ENCODE data around the gene DNAAF2.

Gene DNAAF2

DNA sequence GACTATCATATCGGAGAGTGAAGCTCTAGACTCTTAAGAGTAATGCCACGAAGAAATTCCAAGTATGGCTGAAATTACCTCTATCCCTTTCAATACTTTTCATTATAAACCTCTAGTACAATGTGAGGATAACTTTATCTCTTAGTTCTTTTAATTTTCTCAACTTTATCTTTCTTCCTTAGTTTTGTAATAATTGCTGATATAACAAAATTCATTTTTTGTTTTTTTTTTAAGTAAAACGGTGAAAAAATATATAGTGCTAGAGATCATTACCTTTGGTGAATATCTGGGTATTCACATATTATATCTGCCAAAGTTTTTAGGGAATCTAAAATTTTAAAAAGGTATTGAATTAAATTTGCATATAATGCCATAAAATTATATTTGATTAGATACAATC is 19.5 kb upstream of the DNAAF2 start:
- TF ChIP-seq, protein P1, sequence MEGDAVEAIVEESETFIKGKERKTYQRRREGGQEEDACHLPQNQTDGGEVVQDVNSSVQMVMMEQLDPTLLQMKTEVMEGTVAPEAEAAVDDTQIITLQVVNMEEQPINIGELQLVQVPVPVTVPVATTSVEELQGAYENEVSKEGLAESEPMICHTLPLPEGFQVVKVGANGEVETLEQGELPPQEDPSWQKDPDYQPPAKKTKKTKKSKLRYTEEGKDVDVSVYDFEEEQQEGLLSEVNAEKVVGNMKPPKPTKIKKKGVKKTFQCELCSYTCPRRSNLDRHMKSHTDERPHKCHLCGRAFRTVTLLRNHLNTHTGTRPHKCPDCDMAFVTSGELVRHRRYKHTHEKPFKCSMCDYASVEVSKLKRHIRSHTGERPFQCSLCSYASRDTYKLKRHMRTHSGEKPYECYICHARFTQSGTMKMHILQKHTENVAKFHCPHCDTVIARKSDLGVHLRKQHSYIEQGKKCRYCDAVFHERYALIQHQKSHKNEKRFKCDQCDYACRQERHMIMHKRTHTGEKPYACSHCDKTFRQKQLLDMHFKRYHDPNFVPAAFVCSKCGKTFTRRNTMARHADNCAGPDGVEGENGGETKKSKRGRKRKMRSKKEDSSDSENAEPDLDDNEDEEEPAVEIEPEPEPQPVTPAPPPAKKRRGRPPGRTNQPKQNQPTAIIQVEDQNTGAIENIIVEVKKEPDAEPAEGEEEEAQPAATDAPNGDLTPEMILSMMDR (IDR thresholded peaks at IDR 0.05; ENCODE audit: low read length, missing control alignments) = no peak
- DNase-seq (ENCODE audit: low read depth) = no peak
- H3K4me3 ChIP-seq (replicated peaks; ENCODE audit: low read depth, low read length) = no peak overlapping the region

DNA sequence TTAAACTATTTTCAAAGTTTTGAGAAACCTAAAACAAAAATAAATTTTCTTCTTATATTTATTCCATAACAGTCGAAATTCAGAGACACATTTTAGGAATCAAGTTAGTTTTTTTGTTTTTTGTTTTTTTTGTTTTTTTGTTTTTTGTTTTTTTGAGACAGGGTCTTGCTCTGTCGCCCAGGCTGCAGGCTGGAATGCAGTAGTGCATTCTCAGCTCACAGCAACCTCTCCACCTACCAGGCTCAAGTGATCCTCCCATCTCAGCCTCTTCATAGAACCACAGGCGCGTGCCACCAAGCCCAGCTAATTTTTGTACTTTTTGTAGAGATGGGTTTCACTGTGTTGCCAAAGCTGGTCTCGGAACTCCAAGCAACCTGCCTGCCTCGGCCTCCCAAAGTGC is 18.5 kb upstream of the DNAAF2 start:
- DNase-seq (ENCODE audit: low read depth) = no peak
- no peak overlapping the region for H3K4me3 ChIP-seq (replicated peaks; ENCODE audit: low read depth, low read length)
- TF ChIP-seq, protein P1 (IDR thresholded peaks at IDR 0.05; ENCODE audit: low read length, missing control alignments) = no peak

DNA sequence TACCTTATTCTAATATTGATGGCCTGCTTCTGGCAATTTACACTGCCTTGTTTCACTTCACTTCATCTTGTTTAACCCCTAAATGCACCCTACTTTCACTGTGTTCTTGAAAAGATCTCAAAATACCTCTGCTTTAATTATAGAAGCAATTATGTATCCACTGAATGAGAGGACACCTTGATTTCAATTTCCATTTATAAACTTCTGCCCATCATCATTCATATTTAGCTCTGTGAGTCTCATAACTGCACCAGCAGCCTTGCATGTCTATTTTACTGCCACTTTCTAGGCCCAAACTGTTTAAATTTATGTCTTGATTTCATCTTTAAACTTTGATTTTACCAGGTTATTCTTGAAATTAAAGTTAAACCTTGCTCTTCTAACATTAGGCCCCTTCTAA is 7.1 kb upstream of the DNAAF2 start:
- no peak overlapping the region for H3K4me3 ChIP-seq (replicated peaks; ENCODE audit: low read depth, low read length)
- no peak for DNase-seq (ENCODE audit: low read depth)
- TF ChIP-seq, protein P1 (IDR thresholded peaks at IDR 0.05; ENCODE audit: low read length, missing control alignments) = no peak

DNA sequence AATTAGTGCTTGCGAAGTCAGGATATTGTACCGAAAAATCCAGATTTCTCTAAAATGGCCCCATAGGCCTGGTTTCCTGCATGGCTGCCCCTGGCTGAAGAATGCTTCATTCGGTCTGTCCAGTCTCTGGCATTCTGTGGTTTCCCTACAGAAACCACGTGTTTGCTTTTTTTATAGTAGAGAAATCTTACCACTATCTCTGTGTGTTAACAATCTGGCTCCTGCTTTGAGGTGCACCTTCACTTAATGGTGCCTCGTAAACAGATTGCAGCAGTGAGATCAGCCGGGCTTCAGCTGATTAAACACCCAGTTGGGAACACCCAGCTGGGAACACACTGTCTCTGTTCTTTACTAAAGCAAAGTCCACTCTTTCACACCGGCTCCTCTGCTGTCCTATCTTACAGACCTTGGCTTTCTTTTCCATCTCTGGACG is 6.7 kb upstream of the DNAAF2 start:
- H3K4me3 ChIP-seq (replicated peaks; ENCODE audit: low read depth, low read length) = no peak overlapping the region
- TF ChIP-seq, protein P1 (IDR thresholded peaks at IDR 0.05; ENCODE audit: low read length, missing control alignments) = no peak
- DNase-seq (ENCODE audit: low read depth) = no peak

DNA sequence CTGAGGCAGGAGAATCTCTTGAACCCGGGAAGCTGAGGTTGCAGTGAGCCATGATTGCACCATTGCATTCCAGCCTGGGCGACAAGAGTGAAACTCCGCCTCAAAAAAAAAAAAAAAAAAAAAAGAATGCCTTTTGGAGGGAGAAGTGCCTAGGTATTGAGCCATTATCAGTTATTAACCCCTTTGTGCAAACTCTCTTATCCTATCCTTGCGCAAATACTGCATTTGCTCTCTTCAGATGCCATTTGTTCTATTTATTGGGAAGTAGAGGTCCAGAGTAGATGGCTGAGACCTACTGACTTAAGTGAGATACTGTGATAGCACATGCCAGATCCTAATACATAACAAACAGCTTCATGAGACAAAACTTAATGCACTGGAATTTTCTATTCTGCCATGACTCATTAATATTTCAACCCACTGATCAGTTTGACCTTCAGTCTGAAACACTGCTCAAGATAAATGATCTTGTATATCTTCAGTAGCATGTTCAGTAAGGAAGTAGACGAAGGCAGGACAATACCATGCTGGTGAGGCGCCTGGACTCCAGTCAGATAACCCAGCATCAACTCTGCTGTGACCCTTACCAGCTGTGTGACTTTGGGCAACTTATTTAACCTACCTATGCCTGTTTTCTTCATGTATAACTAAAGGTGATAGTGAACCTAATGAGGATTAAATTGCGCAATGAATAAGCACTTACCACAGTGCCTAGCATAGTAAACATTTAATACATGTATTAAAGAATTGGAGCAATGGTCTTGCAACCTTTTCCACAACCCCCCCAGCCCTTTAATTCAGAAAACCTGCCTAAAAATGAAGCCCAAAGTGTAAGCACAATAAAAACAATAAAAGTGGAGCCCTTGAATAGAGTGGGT is 5.7 kb upstream of the DNAAF2 start:
- TF ChIP-seq, protein P1 (IDR thresholded peaks at IDR 0.05; ENCODE audit: low read length, missing control alignments) = no peak
- no peak for DNase-seq (ENCODE audit: low read depth)
- H3K4me3 ChIP-seq (replicated peaks; ENCODE audit: low read depth, low read length) = no peak overlapping the region

DNA sequence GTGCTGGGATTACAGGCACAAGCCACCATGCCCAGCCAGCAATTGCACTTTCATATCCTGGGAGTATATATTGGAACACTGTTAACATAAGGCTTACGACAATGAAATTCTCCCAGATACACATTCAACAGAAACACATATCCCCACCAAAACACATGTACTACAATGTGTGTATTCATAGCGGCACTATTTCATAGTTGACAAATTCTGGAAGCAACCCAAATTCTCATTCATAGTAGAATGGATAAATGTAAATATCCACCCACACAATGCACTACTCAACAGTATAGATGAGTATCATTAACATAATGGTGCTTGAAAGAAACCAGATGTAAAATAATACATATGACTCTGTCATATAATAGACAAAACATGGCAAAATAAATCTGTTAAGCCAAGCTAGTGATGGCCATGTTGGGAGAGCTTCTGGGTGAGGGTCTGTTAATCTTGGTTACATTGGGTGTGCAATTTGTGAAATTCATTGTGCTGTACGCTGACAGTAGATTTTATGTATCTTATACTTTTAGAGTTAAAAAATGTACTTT is 2.6 kb upstream of the DNAAF2 start:
- H3K4me3 ChIP-seq (replicated peaks; ENCODE audit: low read depth, low read length) = no peak overlapping the region
- no peak for DNase-seq (ENCODE audit: low read depth)
- TF ChIP-seq, protein P1 (IDR thresholded peaks at IDR 0.05; ENCODE audit: low read length, missing control alignments) = no peak

Data from fibroblast of pulmonary artery (primary cell).